Measurements from ENCODE around the gene SMYD3. TPM values are rescaled to one million over a fixed set of nuclear protein-coding genes. Genes with fewer than 3 reads are reported as not detected.

The SMYD3 gene
- total RNA-seq, 3 donors from 2014 or later (not counting 1 experiment from before 2014, with no cell fraction given), result 43.6 to 48.0 (median 46.1) TPM

DNA sequence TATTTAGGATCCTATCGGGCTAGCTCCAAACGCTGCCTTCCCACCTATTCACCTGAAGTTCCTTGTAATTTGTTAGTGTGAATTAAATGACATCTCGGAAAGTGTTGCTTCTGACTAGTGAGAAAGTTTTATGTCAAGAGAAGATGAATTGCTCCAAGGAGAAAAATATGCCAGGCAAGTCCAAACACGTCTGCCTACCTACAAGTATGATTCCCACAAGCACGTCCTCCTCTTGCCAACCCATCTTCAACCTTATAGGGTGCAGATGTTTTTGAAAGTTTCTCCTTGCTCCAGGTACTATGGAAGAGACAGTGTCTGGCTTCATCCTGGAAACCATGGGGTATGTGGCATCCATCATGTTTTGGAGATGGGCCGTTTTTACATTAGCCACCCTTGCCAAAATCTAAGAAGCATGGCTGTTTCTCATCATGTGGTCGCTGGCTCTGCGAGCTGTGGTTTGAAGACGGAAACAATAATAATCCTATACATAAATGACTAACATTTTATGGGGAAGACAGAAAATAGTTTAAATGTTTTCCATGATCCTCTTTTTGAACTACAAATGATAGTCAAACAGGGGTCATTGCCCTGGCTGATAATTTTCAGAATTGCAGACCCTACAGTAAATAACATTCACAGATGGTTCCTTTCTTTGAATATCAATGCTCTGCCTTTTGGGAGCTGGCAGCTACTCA lies 505.8 kb downstream of the SMYD3 start:
- Mint-ChIP-seq H3K9me3 (no peaks in the 10 kb centered on the region), H3K4me3 (no peak overlapping the region), H3K4me1 (peaks cover 0 to 7% of the 10 kb centered on the region in 2 donors), H3K27ac (no peak overlapping the region), H3K27me3 (ENCODE audit: low read depth in 2 of 2) (no peaks in the 10 kb centered on the region), H3K36me3 (no peaks in the 10 kb centered on the region)
- H3K27me3 ChIP-seq (ENCODE audit: control insufficient read depth, insufficient read depth, low read length), result no peaks in the 10 kb centered on the region
- ATAC-seq (no peak), DNase-seq (no peak)
- 95% methylated on average over 3 of the region's 9 CpGs for WGBS (ENCODE audit: insufficient coverage)
- TF ChIP-seq, protein P1, sequence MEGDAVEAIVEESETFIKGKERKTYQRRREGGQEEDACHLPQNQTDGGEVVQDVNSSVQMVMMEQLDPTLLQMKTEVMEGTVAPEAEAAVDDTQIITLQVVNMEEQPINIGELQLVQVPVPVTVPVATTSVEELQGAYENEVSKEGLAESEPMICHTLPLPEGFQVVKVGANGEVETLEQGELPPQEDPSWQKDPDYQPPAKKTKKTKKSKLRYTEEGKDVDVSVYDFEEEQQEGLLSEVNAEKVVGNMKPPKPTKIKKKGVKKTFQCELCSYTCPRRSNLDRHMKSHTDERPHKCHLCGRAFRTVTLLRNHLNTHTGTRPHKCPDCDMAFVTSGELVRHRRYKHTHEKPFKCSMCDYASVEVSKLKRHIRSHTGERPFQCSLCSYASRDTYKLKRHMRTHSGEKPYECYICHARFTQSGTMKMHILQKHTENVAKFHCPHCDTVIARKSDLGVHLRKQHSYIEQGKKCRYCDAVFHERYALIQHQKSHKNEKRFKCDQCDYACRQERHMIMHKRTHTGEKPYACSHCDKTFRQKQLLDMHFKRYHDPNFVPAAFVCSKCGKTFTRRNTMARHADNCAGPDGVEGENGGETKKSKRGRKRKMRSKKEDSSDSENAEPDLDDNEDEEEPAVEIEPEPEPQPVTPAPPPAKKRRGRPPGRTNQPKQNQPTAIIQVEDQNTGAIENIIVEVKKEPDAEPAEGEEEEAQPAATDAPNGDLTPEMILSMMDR (IDR thresholded peaks at IDR 0.05), result no peak
- H3K4me1 ChIP-seq (ENCODE audit: control insufficient read depth, insufficient read depth, low read length), result no peaks in the 10 kb centered on the region
- no peak overlapping the region for H3K27ac ChIP-seq (ENCODE audit: low read length)
- intact Hi-C loops (cut with micrococcal nuclease), result loop anchor here (5.0 kb wide), 1 partner anchor 639 kb away; no protein-coding TSS in a partner anchor
- H3K4me3 ChIP-seq (ENCODE audit: low read length), result no peak overlapping the region
- no peaks in the 10 kb centered on the region for H3K9me3 ChIP-seq (ENCODE audit: control insufficient read depth, insufficient read depth, low read length)
- no peaks in the 10 kb centered on the region for H3K36me3 ChIP-seq (ENCODE audit: control insufficient read depth, insufficient read depth, low read length)

DNA sequence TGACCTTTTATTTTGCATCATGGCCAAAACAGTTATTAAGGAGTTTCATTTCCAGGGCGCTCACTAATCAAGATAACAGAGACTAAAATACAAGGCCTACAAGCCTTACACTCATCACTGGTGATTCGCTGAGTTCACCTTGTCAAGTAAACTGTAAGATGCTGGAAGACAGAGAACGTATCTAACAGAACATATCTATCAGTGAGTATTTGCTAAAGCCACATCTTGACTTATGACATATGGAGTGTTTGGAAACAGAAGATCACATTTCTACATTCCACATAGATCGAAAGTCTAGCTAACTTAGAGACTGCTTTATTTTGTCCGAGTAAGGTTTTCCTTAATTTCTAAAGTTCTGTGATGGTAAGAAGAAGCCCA lies 506.5 kb downstream of the SMYD3 start:
- no peak overlapping the region for H3K27ac ChIP-seq (ENCODE audit: low read length)
- Mint-ChIP-seq H3K4me1 (peaks cover 0 to 7% of the 10 kb centered on the region in 2 donors), H3K9me3 (no peaks in the 10 kb centered on the region), H3K4me3 (no peak overlapping the region), H3K36me3 (no peaks in the 10 kb centered on the region), H3K27me3 (ENCODE audit: low read depth in 2 of 2) (no peaks in the 10 kb centered on the region), H3K27ac (no peak overlapping the region)
- TF ChIP-seq, protein P1 (IDR thresholded peaks at IDR 0.05), result no peak
- no peaks in the 10 kb centered on the region for H3K9me3 ChIP-seq (ENCODE audit: control insufficient read depth, insufficient read depth, low read length)
- intact Hi-C loops (cut with micrococcal nuclease), result loop anchor here (5.0 kb wide), 1 partner anchor 638 kb away; no protein-coding TSS in a partner anchor
- H3K36me3 ChIP-seq (ENCODE audit: control insufficient read depth, insufficient read depth, low read length), result no peaks in the 10 kb centered on the region
- no peak overlapping the region for H3K4me3 ChIP-seq (ENCODE audit: low read length)
- no peaks in the 10 kb centered on the region for H3K27me3 ChIP-seq (ENCODE audit: control insufficient read depth, insufficient read depth, low read length)
- DNase-seq, result no peak
- ATAC-seq, result no peak
- H3K4me1 ChIP-seq (ENCODE audit: control insufficient read depth, insufficient read depth, low read length), result no peaks in the 10 kb centered on the region
- 94% methylated on average over 3 of the region's 5 CpGs for WGBS (ENCODE audit: insufficient coverage)

DNA sequence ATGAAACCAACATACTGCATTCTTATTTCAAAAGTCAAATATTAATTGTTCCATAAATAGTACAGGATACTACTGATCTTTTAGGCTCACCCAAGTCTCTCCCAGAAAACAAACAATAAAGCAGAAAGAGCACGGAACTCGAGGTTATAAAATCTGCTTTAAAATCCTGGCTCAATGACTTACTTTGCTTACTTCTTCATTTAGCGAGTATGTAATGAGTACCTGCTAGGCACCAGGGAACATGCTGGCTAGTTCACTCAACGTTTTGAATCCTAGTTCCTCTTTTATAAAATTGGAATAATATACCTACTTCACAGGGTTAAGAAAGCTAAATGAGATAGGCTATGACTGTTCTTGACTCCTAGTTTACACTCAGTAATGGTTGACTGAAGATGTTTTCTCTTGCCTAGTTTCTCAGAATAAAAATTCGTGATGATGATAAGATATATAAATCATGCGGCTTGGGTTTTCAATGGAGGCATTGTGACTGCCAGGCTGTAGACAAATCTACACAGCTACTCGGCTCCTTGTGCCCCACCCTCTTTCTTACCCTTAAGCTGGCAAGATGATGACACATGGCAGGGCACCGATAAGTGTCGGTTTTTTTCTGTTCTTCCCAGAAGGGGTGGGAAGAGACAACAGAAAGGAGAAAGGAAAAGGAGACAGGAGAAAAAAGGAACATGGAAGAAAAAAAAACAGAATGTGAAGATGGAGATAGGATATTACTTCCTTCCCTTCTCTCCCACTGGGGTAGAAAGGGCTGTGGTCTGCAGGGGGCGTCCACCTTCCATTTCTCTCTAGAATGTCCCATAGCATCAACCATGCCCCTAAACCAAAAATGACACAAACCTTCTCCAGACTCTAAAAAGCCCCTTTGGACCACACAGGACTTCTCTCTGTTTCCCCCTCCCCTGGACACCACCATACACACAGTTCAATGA lies 507.1 kb downstream of the SMYD3 start:
- Mint-ChIP-seq H3K9me3 (no peaks in the 10 kb centered on the region), H3K4me3 (no peak overlapping the region), H3K36me3 (no peaks in the 10 kb centered on the region), H3K27ac (no peak overlapping the region), H3K4me1 (peaks cover 0 to 7% of the 10 kb centered on the region in 2 donors), H3K27me3 (ENCODE audit: low read depth in 2 of 2) (no peaks in the 10 kb centered on the region)
- H3K27ac ChIP-seq (ENCODE audit: low read length), result no peak overlapping the region
- H3K9me3 ChIP-seq (ENCODE audit: control insufficient read depth, insufficient read depth, low read length), result no peaks in the 10 kb centered on the region
- intact Hi-C loops (cut with micrococcal nuclease), result loop anchor here (5.0 kb wide), 1 partner anchor 638 kb away; no protein-coding TSS in a partner anchor
- no peaks in the 10 kb centered on the region for H3K4me1 ChIP-seq (ENCODE audit: control insufficient read depth, insufficient read depth, low read length)
- TF ChIP-seq, protein P1 (IDR thresholded peaks at IDR 0.05), result no peak
- no peak overlapping the region for H3K4me3 ChIP-seq (ENCODE audit: low read length)
- H3K27me3 ChIP-seq (ENCODE audit: control insufficient read depth, insufficient read depth, low read length), result no peaks in the 10 kb centered on the region
- no peaks in the 10 kb centered on the region for H3K36me3 ChIP-seq (ENCODE audit: control insufficient read depth, insufficient read depth, low read length)
- ATAC-seq (no peak), DNase-seq (no peak)
- WGBS (ENCODE audit: insufficient coverage), result 67% methylated on average over 9 of the region's 10 CpGs

Measured in natural killer cell (primary cell).